Stomach (tissue), 9 donors: ENCODE measurements around the gene BBS1. TPM values are rescaled to one million over a fixed set of nuclear protein-coding genes. Genes with fewer than 3 reads are reported as not detected.

ENCODE experiments used
- DNase-seq, 2 donors: peaks; one replicate each; pipeline versions ENCODE4 v3.0.0 to v3.0.0-alpha.2; 2013 to 2019
- H3K27ac ChIP-seq, 5 donors: fragments of 200-600 bp in 4 of 5; sonication (generic) in 4 of 5; one replicate each; pipeline ENCODE4 v1.5.1; 2013 to 2019; ENCODE audit warnings: mild to moderate bottlenecking in 1 of 5, moderate library complexity in 1 of 5
- H3K27me3 ChIP-seq, 3 donors: fragments of 200-600 bp; sonication (generic); one replicate each; pipeline ENCODE4 v1.5.1; 2017 to 2019; ENCODE audit warnings: mixed run types in 1 of 3
- H3K36me3 ChIP-seq, 4 donors: fragments of 200-600 bp; sonication (generic); 1 replicate in 3 of 4; 2 replicates in 1 of 4; pipeline ENCODE4 v1.5.1; 2016 to 2019
- H3K4me1 ChIP-seq, 4 donors: fragments of 200-600 bp; sonication (generic); one replicate each; pipeline ENCODE4 v1.5.1; 2016 to 2019
- H3K4me3 ChIP-seq, 4 donors: fragments of 200-600 bp; sonication (generic) in 3 of 4; one replicate each; pipeline ENCODE4 v1.5.1; 2016 to 2019; ENCODE audit warnings: mild to moderate bottlenecking in 1 of 4
- H3K9me3 ChIP-seq, 4 donors: fragments of 200-600 bp; sonication (generic); one replicate each; pipeline ENCODE4 v1.5.1; 2016 to 2019
- CTCF ChIP-seq, 7 experiments: fragments of 450-650 bp in 4 of 7; fragments of 200-600 bp in 3 of 7; sonication (generic) in 3 of 7; IDR thresholded peaks; one replicate each; pipeline ENCODE4 v1.5.1; 2016 to 2019; ENCODE audit warnings: antibody characterized with exemption in 7 of 7, control low read depth in 2 of 7, mild to moderate bottlenecking in 1 of 7
- EP300 ChIP-seq: sonication (generic); formaldehyde crosslinking; IDR thresholded peaks from one replicate; pipeline ENCODE4 v1.6.1; 2017; ENCODE audit warnings: antibody characterized with exemption
- POLR2A ChIP-seq, 4 donors: fragments of 450-650 bp; IDR thresholded peaks; one replicate each; pipeline ENCODE4 v1.6.1; 2016; ENCODE audit warnings: antibody characterized with exemption in 4 of 4, control low read depth in 2 of 4, mild to moderate bottlenecking in 1 of 4, moderate library complexity in 1 of 4
- POLR2AphosphoS5 ChIP-seq, 3 donors: sonication (generic); formaldehyde crosslinking; IDR thresholded peaks; one replicate each; pipeline ENCODE4 v1.6.1; 2016; ENCODE audit warnings: antibody characterized with exemption in 3 of 3
- WGBS, 5 donors: extraction: QIAGEN DNeasy Blood & Tissue Kit in 3 of 5; methylation state at CpG; one replicate each; pipeline versions ENCODE4 v1.1.5 to v1.1.7; 2013 to 2018; 5-methylcytosine and 5-hydroxymethylcytosine counted together
- intact Hi-C: fragments of 100-400 bp; cut with DNase I; formaldehyde crosslinking; loops from one replicate; pipeline ENCODE4 v1.15.1; 2023; ENCODE audit warnings: low total_unique reads
- polyA plus RNA-seq, 3 donors: library from polyadenylated mRNA; stranded (reverse); fragments of 200-250 nt; gene quantifications; one replicate each; pipeline ENCODE4 v1.2.3, GENCODE V29; 2013
- total RNA-seq, 5 donors: library from RNA; depleted of rRNA; stranded (reverse); fragments of >200 nt; gene quantifications; one replicate each; pipeline versions ENCODE4 v1.1.0 to v1.2.3, GENCODE V29; 2014 to 2016
- donor health status: healthy with polysubstance abuse.
- donor health status: Bipolar disorder and iron deficiency.
- donor health status: healthy.

BBS1 gene
- total and polyA plus RNA-seq, 8 donors, result 12.3 to 138 (median 24.6) TPM

DNA sequence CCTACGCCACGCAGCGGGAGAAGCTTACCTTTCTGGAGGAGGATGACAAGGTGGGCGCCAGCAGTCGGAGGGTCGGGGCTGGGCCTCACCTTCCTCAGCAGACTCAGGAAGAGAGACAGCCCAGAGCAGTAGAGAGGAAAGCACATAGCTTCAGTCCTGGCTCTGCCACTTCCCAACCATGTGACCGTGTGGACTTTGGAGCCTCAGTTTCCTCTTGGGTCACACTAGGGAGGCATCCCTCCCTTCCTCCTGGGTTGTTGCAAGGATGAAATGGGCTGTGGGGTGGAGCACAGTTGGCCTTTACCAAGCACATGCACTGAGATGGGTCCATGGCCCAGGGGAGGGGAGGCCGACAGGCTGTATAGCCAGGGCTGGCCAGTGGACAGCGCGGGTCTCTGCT, 17.3 kb upstream of the BBS1 start:
- no peak for DNase-seq
- no peaks in the 10 kb centered on the region for H3K27me3 ChIP-seq
- WGBS, 5 donors, result 94 to 99% (median 95%) methylated on average over 9 to 10 of the region's 10 CpGs
- H3K4me3 ChIP-seq, result no peak overlapping the region
- H3K27ac ChIP-seq, result no peak overlapping the region
- intact Hi-C loops, result no loop called here
- no peaks in the 10 kb centered on the region for H3K4me1 ChIP-seq
- H3K36me3 ChIP-seq, result peaks cover 32 to 98% (median 96%) of the 10 kb centered on the region in 4 donors
- no peaks in the 10 kb centered on the region for H3K9me3 ChIP-seq
- no peak for TF ChIP-seq CTCF (IDR thresholded peaks at IDR 0.05)
- no peak for TF ChIP-seq POLR2AphosphoS5 (IDR thresholded peaks at IDR 0.05)
- TF ChIP-seq EP300, result no peak
- TF ChIP-seq POLR2A (IDR thresholded peaks at IDR 0.05), result no peak

- DNase-seq, result no peak
- Histone ChIP-seq H3K4me1 (no peaks in the 10 kb centered on the region), H3K27me3 (no peaks in the 10 kb centered on the region), H3K9me3 (no peaks in the 10 kb centered on the region), H3K4me3 (no peak overlapping the region), H3K36me3 (peaks cover 30 to 98% (median 96%) of the 10 kb centered on the region in 4 donors), H3K27ac (no peak overlapping the region)
- 85 to 95% (median 94%) methylated on average over 5 to 7 of the region's 7 CpGs for WGBS, 5 donors
- no peak for TF ChIP-seq POLR2AphosphoS5 (IDR thresholded peaks at IDR 0.05)
- TF ChIP-seq CTCF (IDR thresholded peaks at IDR 0.05), result no peak
- TF ChIP-seq POLR2A (IDR thresholded peaks at IDR 0.05), result no peak
- TF ChIP-seq EP300, result no peak
- intact Hi-C loops, result no loop called here
Measured at GRCh38 chr11:66494458-66494857, 16.0 kb upstream of the BBS1 start.

GRCh38 chr11:66494935-66495334, 15.5 kb upstream of the BBS1 start:
- H3K36me3 ChIP-seq, result peaks cover 26 to 98% (median 97%) of the 10 kb centered on the region in 4 donors
- H3K9me3 ChIP-seq, result no peaks in the 10 kb centered on the region
- intact Hi-C loops, result no loop called here
- H3K4me3 ChIP-seq, result no peak overlapping the region
- H3K4me1 ChIP-seq, result no peaks in the 10 kb centered on the region
- no peaks in the 10 kb centered on the region for H3K27me3 ChIP-seq
- DNase-seq, result no peak
- WGBS, 5 donors, result 86 to 92% (median 88%) methylated on average over 13 to 14 of the region's 14 CpGs
- no peak overlapping the region for H3K27ac ChIP-seq
- TF ChIP-seq POLR2A (IDR thresholded peaks at IDR 0.05), result no peak
- TF ChIP-seq POLR2AphosphoS5 (IDR thresholded peaks at IDR 0.05), result no peak
- no peak for TF ChIP-seq EP300
- no peak for TF ChIP-seq CTCF (IDR thresholded peaks at IDR 0.05)

- H3K36me3 ChIP-seq, result peaks cover 26 to 98% (median 98%) of the 10 kb centered on the region in 4 donors
- no peaks in the 10 kb centered on the region for H3K27me3 ChIP-seq
- no peak for TF ChIP-seq POLR2A (IDR thresholded peaks at IDR 0.05)
- TF ChIP-seq POLR2AphosphoS5 (IDR thresholded peaks at IDR 0.05), result no peak
- no peak for TF ChIP-seq EP300
- no peak for TF ChIP-seq CTCF (IDR thresholded peaks at IDR 0.05)
- WGBS, 5 donors, result 87 to 98% (median 96%) methylated on average over 16 to 17 of the region's 17 CpGs
- H3K9me3 ChIP-seq, result no peaks in the 10 kb centered on the region
- no peak overlapping the region for H3K4me3 ChIP-seq
- no peak for DNase-seq
- intact Hi-C loops, result no loop called here
- H3K27ac ChIP-seq, result no peak overlapping the region
- H3K4me1 ChIP-seq, result no peaks in the 10 kb centered on the region
Measured at GRCh38 chr11:66495401-66495854, 15.0 kb upstream of the BBS1 start.
